DND-41 (cell line): ENCODE results near the gene ZNRF1.

Source experiments
- CTCF ChIP-seq: IDR thresholded peaks from 2 replicates; pipeline ENCODE4 v1.5.1; 2012; ENCODE audit warnings: borderline replicate concordance, low read length, moderate library complexity, mild to moderate bottlenecking; ENCODE audit not compliant: poor library complexity, severe bottlenecking; ENCODE audit errors: extremely low read depth
- EZH2 ChIP-seq: IDR thresholded peaks from 3 replicates; pipeline ENCODE4 v1.6.1; 2012; ENCODE audit warnings: borderline replicate concordance, low read depth, mild to moderate bottlenecking, moderate library complexity, low read length, inconsistent platforms; ENCODE audit not compliant: severe bottlenecking

DNA sequence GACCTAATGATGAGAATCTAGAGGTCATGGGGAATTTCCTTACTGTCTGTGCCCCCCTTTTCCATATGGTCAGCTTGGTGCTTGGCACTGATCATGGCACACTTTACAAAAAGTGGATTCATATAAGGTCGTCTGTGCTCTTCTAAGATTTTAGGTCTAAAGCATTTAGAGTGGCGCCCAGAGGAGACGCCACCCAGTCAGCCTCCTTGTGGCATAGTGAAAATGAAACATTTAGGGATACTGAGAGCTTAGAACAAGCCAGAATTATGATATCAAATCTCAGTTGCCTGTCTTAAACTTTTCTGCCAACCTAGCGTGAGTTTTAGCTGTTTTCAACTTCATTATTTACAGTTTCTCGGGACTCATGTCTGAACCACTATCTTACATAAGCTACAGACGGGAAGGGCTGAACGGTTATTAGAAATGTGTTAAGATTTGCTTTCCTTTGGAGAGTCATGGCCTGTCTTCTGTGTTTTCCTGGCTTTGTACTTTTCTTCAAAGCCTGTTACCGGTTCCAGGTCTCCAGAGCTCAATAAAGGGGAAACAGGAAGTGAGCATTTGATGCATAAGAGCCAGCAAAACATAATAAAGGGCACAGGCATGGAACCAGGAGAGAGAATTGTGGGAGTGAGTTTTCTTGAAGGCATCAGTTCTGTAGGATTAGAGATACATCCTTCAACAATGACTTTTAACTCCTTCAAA, 13.7 kb downstream of the ZNRF1 start:
- TF ChIP-seq CTCF (no peak), EZH2 (no peak)
